Activated CD4-positive, alpha-beta memory T cell treated with anti-CD3 and anti-CD28 coated beads for 36 hours (primary cell): ENCODE data around the gene SLC25A18. TPM values are rescaled to one million over a fixed set of nuclear protein-coding genes. Genes with fewer than 3 reads are reported as not detected.
"Not testable (repeated sequence)": the region's sequence is repeated elsewhere in the genome, so short reads cannot be mapped to it uniquely, and the experiment has no call there.

Experiments used
- CTCF ChIA-PET: fragments of 350-600 bp; sonication (Branson Sonifier 250); formaldehyde crosslinking; loops from one replicate; lab custom pipeline; 2021; ENCODE audit warnings: antibody characterized with exemption, inconsistent platforms; lab: Charles Lee
- POLR2A ChIA-PET: fragments of 350-600 bp; sonication (Branson Sonifier 250); formaldehyde crosslinking; loops from one replicate; lab custom pipeline; 2021; ENCODE audit warnings: antibody characterized with exemption; lab: Charles Lee
- DNase-seq: peaks from one replicate; pipeline ENCODE4 v3.0.0-alpha.2; 2020
- H3K27ac Mint-ChIP-seq: one replicate; pipeline ENCODE4 v1.8.0; 2021; ENCODE audit warnings: mixed read lengths
- H3K27me3 Mint-ChIP-seq: one replicate; pipeline ENCODE4 v1.8.0; 2021; ENCODE audit warnings: mixed read lengths
- H3K36me3 Mint-ChIP-seq: one replicate; pipeline ENCODE4 v1.8.0; 2021; ENCODE audit warnings: mixed read lengths
- H3K4me1 Mint-ChIP-seq: one replicate; pipeline ENCODE4 v1.8.0; 2021; ENCODE audit warnings: low read depth, mixed read lengths
- H3K4me3 Mint-ChIP-seq: one replicate; pipeline ENCODE4 v1.8.0; 2021; ENCODE audit warnings: mild to moderate bottlenecking, mixed read lengths
- H3K9me3 Mint-ChIP-seq: one replicate; pipeline ENCODE4 v1.8.0; 2021; ENCODE audit warnings: mixed read lengths
- intact Hi-C: fragments of 100-400 bp; cut with micrococcal nuclease; formaldehyde crosslinking; loops from one replicate; pipeline ENCODE4 v1.15.1; 2023
- total RNA-seq, 2 experiments: library from RNA; stranded (reverse); gene quantifications; one replicate each; pipeline ENCODE4 v1.2.3, GENCODE V29; 2021

The SLC25A18 gene
- total RNA-seq, 2 experiments from 2014 or later = not detected

DNA sequence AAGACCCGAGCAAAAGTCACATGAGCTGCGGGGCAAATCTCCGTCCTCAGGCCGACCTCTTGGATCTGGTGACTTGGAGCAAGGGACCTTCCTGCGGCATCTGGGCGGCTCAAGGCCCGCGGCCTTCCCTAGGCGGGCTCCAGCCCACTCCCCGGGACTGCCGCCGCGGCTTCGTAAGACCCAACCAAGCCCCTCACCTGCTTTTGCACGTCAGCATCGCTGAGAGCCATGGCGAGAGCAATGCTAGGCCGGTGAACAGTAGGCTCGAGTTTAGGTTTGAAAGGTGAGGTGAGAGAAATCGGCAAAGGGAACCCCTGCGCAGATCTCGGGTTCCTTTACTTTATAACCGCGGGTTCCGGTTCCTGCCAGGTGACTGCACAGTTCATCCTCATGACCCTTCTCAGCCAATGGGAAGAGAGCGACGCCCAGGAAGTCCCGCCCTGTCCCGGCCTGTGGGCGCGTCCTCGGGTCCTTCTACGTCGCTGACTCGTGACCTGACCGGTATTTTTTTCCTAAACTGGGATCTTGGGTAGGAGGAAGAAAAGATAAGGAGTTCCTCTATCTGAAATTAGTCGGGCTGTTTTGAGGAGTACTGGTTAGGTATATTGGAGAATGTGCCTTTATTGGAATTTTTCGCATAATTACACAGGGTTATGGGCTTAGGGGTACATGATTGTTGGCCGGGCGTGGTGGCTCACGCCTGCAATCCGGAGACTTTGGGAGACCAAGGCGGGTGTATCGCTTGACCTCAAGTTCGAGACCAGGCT, 65.3 kb downstream of the SLC25A18 start, which contains the start of gene ATP6V1E1:
ATP6V1E1 (minus strand) TSS at position 344 of the 767 bp plus-strand sequence; CDS start at position 230, 114 bp downstream.
- Mint-ChIP-seq H3K4me3 (peak within 1 kb of the TSS; percentile 94), H3K4me1 (peaks cover 29% of the 10 kb centered on the region), H3K36me3 (peaks cover 7% of the 10 kb centered on the region), H3K9me3 (no peaks in the 10 kb centered on the region), H3K27ac (peak within 1 kb of the TSS; percentile 79), H3K27me3 (no peaks in the 10 kb centered on the region)
- ChIA-PET CTCF (no interaction called here), POLR2A (no interaction called here)
- intact Hi-C loops = loop anchor here (1.0 to 5.0 kb wide), 3 partner anchors 10 to 546 kb away; partner anchors contain the start of genes BCL2L13, BID and IL17RA
- DNase-seq = peak; percentile 98

DNA sequence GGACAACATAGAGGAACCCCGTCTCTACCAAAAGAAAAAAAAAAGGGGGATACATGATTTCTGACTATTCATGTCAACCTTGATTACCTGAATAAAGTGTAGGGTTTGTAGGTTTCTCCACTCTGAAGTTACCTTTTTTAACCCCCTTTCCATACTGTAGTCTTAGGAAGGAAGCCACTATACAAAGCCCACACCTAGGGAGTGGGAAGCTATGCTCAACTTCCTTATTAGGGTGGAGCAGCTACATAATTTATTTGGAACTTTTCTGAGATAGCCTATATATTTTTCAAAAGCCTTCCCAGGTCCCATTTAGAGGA, 65.8 kb downstream of the SLC25A18 start:
- intact Hi-C loops = loop anchor here (5.0 kb wide), 2 partner anchors 143 to 547 kb away; partner anchors contain the start of genes BID and IL17RA
- DNase-seq = no peak
- CTCF ChIA-PET = no interaction called here
- peaks cover 23% of the 10 kb centered on the region for H3K4me1 Mint-ChIP-seq
- H3K4me3 Mint-ChIP-seq = peak overlapping the region; percentile 94
- no peaks in the 10 kb centered on the region for H3K9me3 Mint-ChIP-seq
- POLR2A ChIA-PET = no interaction called here
- H3K36me3 Mint-ChIP-seq = peaks cover 4% of the 10 kb centered on the region
- H3K27ac Mint-ChIP-seq = peak overlapping the region; percentile 79
- no peaks in the 10 kb centered on the region for H3K27me3 Mint-ChIP-seq

DNA sequence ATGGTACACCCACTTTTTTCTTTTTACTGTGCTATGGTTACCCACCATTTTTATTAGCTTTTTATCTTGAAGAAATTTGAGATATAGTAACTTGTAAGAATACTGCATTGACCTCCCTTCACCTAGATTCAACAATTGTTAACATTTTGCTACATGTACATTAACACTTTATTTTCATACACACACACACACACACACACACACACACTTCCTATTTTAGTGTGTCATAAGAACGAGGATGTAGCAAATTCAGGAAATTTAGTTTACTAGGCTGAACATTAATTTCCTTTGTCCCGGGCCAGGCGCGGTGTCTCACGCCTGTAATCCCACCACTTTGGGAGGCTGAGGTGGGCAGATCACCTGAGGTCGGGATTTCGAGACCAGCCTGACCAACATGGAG, 66.3 kb downstream of the SLC25A18 start:
- no peak overlapping the region for H3K27ac Mint-ChIP-seq

DNA sequence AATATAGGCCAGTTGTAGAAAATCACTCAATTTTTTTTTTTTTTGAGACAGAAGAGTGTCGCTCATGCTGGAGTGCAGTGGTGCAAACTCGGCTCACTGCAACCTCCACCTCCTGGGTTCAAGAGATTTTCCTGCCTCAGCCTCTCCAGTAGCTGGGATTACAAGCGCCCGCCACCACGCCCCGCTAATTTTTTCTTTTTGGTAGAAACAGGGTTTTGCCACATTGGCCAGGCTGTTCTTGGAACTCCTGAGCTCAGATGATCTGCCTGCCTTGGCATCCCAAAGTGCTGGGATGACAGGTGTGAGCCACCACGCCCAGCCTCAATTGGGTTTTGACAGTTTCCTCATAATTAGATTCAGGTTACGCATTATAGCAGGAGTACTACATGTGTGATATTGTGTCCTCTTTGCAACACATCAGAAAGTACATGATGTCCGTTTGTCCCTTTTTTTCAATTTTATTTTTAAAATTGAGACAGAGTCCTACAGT, 67.8 kb downstream of the SLC25A18 start:
- intact Hi-C loops = no loop called here
- H3K27me3 Mint-ChIP-seq = no peaks in the 10 kb centered on the region
- no peak overlapping the region for H3K4me3 Mint-ChIP-seq
- no peak overlapping the region for H3K27ac Mint-ChIP-seq
- peaks cover 9% of the 10 kb centered on the region for H3K4me1 Mint-ChIP-seq
- CTCF ChIA-PET = no interaction called here
- DNase-seq = no peak
- POLR2A ChIA-PET = interaction anchor here (0.6 kb wide), 1 partner anchor 47 kb away, joined by 6 read pairs; no protein-coding TSS in a partner anchor
- no peaks in the 10 kb centered on the region for H3K9me3 Mint-ChIP-seq
- peaks cover 4% of the 10 kb centered on the region for H3K36me3 Mint-ChIP-seq

More for the DNA sequence above, 66.3 kb downstream of the SLC25A18 start:
- no peaks in the 10 kb centered on the region for H3K27me3 Mint-ChIP-seq
- peak overlapping the region; percentile 94 for H3K4me3 Mint-ChIP-seq
- ChIA-PET POLR2A (no interaction called here), CTCF (no interaction called here)
- peaks cover 21% of the 10 kb centered on the region for H3K4me1 Mint-ChIP-seq
- no peak for DNase-seq
- no peaks in the 10 kb centered on the region for H3K9me3 Mint-ChIP-seq
- intact Hi-C loops = loop anchor here (5.0 kb wide), 2 partner anchors 143 to 547 kb away; partner anchors contain the start of genes BID and IL17RA
- peaks cover 4% of the 10 kb centered on the region for H3K36me3 Mint-ChIP-seq

DNA sequence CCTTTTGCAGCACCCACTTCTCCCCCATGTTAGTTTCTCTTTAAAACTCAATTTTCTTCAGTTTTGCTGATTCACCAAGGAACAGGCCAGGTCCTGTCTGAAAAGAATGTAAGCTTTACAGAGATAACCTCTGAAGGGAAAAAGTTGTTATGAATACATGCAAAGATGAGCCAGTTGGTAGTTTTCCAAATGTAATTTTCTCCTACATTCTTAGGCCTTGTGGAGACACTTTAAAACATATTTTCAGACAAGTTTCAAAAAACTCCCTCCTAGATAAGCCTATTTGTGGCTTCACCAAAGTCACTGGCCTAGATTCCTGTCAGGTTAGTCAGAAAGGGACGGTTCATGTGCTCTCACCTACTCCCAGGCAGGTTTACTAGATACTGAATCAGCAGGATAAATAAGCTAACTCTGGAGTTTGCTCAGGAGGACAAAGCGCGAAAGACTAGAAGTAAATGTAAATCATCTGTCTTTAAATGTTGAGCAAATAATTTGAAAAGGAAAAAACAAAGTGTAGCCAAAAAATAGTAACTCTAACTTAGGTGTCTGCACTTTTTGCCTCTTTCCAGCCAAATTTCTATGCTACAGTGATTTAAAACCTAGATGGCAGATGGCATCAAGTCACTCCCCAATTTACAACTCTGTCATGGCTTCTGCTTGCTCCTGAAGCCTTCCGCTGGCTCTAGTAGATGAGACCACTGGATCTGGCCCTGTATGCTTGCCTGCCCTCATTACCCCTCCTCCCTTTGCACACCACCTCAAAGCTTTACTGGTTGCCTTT, 70.1 kb downstream of the SLC25A18 start:
- no peak for DNase-seq
- Mint-ChIP-seq H3K27ac (no peak overlapping the region), H3K27me3 (no peaks in the 10 kb centered on the region), H3K4me1 (peaks cover 10% of the 10 kb centered on the region), H3K4me3 (no peak overlapping the region), H3K36me3 (peaks cover 1% of the 10 kb centered on the region), H3K9me3 (no peaks in the 10 kb centered on the region)
- intact Hi-C loops = no loop called here
- ChIA-PET POLR2A (interaction anchor here (0.6 kb wide), 1 partner anchor 41 kb away, joined by 3 read pairs; no protein-coding TSS in a partner anchor), CTCF (no interaction called here)

- H3K4me1 Mint-ChIP-seq = peaks cover 9% of the 10 kb centered on the region
- H3K4me3 Mint-ChIP-seq = no peak overlapping the region
- H3K36me3 Mint-ChIP-seq = peaks cover 3% of the 10 kb centered on the region
- intact Hi-C loops = no loop called here
- H3K27me3 Mint-ChIP-seq = no peaks in the 10 kb centered on the region
- POLR2A ChIA-PET = interaction anchor here (0.6 kb wide), 1 partner anchor 40 kb away, joined by 3 read pairs; no protein-coding TSS in a partner anchor
- CTCF ChIA-PET = no interaction called here
- no peak for DNase-seq
- H3K27ac Mint-ChIP-seq = no peak overlapping the region
- no peaks in the 10 kb centered on the region for H3K9me3 Mint-ChIP-seq
Observed at GRCh38 chr22:17633998-17634323, 70.7 kb downstream of the SLC25A18 start.

- Mint-ChIP-seq H3K4me3 (no peak overlapping the region), H3K4me1 (peaks cover 12% of the 10 kb centered on the region), H3K27me3 (no peaks in the 10 kb centered on the region), H3K36me3 (peaks cover 3% of the 10 kb centered on the region), H3K9me3 (no peaks in the 10 kb centered on the region), H3K27ac (no peak overlapping the region)
- intact Hi-C loops = loop anchor here (5.0 kb wide), 1 partner anchor 443 kb away; the partner anchor contains the start of gene PEX26
- DNase-seq = no peak
- ChIA-PET CTCF (no interaction called here), POLR2A (no interaction called here)
Observed at GRCh38 chr22:17634696-17635095, 71.4 kb downstream of the SLC25A18 start.

- H3K4me3 Mint-ChIP-seq, POLR2A ChIA-PET, CTCF ChIA-PET, H3K27me3 Mint-ChIP-seq, H3K36me3 Mint-ChIP-seq, DNase-seq, H3K27ac Mint-ChIP-seq, H3K9me3 Mint-ChIP-seq: not testable (repeated sequence)
- peaks cover 18% of the 10 kb centered on the region for H3K4me1 Mint-ChIP-seq
- intact Hi-C loops = loop anchor here (5.0 kb wide), 1 partner anchor 440 kb away; the partner anchor contains the start of gene PEX26
Observed at GRCh38 chr22:17636850-17637249, 73.6 kb downstream of the SLC25A18 start.

- DNase-seq = no peak
- POLR2A ChIA-PET = no interaction called here
- Mint-ChIP-seq H3K36me3 (peaks cover 10% of the 10 kb centered on the region), H3K27ac (peak overlapping the region; percentile 89), H3K4me3 (peak overlapping the region; percentile 87), H3K4me1 (peaks cover 18% of the 10 kb centered on the region), H3K27me3 (no peaks in the 10 kb centered on the region), H3K9me3 (no peaks in the 10 kb centered on the region)
- intact Hi-C loops = loop anchor here (1.0 to 5.0 kb wide), 3 partner anchors 9 to 440 kb away; partner anchors contain the start of genes ATP6V1E1 and PEX26
- CTCF ChIA-PET = no interaction called here
Observed at GRCh38 chr22:17637490-17638181, 74.3 kb downstream of the SLC25A18 start.

GRCh38 chr22:17638182-17638431, 74.8 kb downstream of the SLC25A18 start:
- CTCF ChIA-PET = no interaction called here
- no peaks in the 10 kb centered on the region for H3K9me3 Mint-ChIP-seq
- H3K27me3 Mint-ChIP-seq = no peaks in the 10 kb centered on the region
- peaks cover 21% of the 10 kb centered on the region for H3K4me1 Mint-ChIP-seq
- POLR2A ChIA-PET = interaction anchor here (0.5 kb wide), 1 partner anchor 68 kb away, joined by 3 read pairs; no protein-coding TSS in a partner anchor
- peak overlapping the region; percentile 87 for H3K4me3 Mint-ChIP-seq
- peak overlapping the region; percentile 89 for H3K27ac Mint-ChIP-seq
- H3K36me3 Mint-ChIP-seq = peaks cover 14% of the 10 kb centered on the region
- no peak for DNase-seq
- intact Hi-C loops = loop anchor here (1.0 to 5.0 kb wide), 3 partner anchors 10 to 439 kb away; partner anchors contain the start of genes ATP6V1E1 and PEX26

GRCh38 chr22:17638432-17639246, 75.3 kb downstream of the SLC25A18 start, which contains the start of gene BCL2L13:
Gene BCL2L13, plus strand, starts transcription at chr22:17638757. Its CDS starts 16,955 bp downstream, at chr22:17655712.
- H3K36me3 Mint-ChIP-seq = peaks cover 14% of the 10 kb centered on the region
- ChIA-PET POLR2A (interaction anchor here (0.5 to 1.6 kb wide), 13 partner anchors 17 to 480 kb away, joined by 3 to 6 read pairs (median 4); partner anchors contain the start of genes HDHD5 and PEX26), CTCF (interaction anchor here (1.2 kb wide), 3 partner anchors 192 to 551 kb away, joined by 3 to 6 read pairs (median 3); no protein-coding TSS in a partner anchor)
- no peaks in the 10 kb centered on the region for H3K9me3 Mint-ChIP-seq
- peak within 1 kb of the TSS; percentile 89 for H3K27ac Mint-ChIP-seq
- peak within 1 kb of the TSS; percentile 87 for H3K4me3 Mint-ChIP-seq
- intact Hi-C loops = loop anchor here (1.0 to 5.0 kb wide), 3 partner anchors 10 to 439 kb away; partner anchors contain the start of genes ATP6V1E1 and PEX26
- peak; percentile 93 for DNase-seq
- H3K27me3 Mint-ChIP-seq = no peaks in the 10 kb centered on the region
- peaks cover 21% of the 10 kb centered on the region for H3K4me1 Mint-ChIP-seq
